WTC11 (cell line): Measurements from ENCODE around the gene GARNL3. TPM values are rescaled to one million over a fixed set of nuclear protein-coding genes. Genes with fewer than 3 reads are reported as not detected.

ENCODE experiments used
- ATAC-seq: fragments of 200-7000 bp; cut with Tn5 transposase; 2 replicates; pipeline ENCODE4 v1.10.0; 2021; ENCODE audit warnings: mild to moderate bottlenecking, moderate library complexity
- CTCF ChIA-PET: fragments of 300-600 bp; sonication (Branson Sonifier 250); formaldehyde crosslinking; loops from one replicate; lab custom pipeline; 2021; ENCODE audit warnings: antibody characterized with exemption; lab: Charles Lee
- POLR2A ChIA-PET: fragments of 350-600 bp; sonication (Branson Sonifier 250); formaldehyde crosslinking; loops from one replicate; lab custom pipeline; 2021; ENCODE audit warnings: antibody characterized with exemption; lab: Charles Lee
- DNase-seq: peaks from one replicate; pipeline ENCODE4 v3.0.0; 2021; ENCODE audit warnings: low spot score
- H3K27ac Mint-ChIP-seq: 2 replicates; pipeline ENCODE4 v1.8.0; 2021; ENCODE audit warnings: mixed read lengths
- H3K27me3 Mint-ChIP-seq: 2 replicates; pipeline ENCODE4 v1.8.0; 2021; ENCODE audit warnings: low read depth, mild to moderate bottlenecking, moderate library complexity, mixed read lengths
- H3K36me3 Mint-ChIP-seq: 2 replicates; pipeline ENCODE4 v1.8.0; 2021; ENCODE audit warnings: mixed read lengths
- H3K4me1 Mint-ChIP-seq: 2 replicates; pipeline ENCODE4 v1.8.0; 2022; ENCODE audit warnings: mixed read lengths
- H3K4me3 Mint-ChIP-seq: 2 replicates; pipeline ENCODE4 v1.8.0; 2021; ENCODE audit warnings: mild to moderate bottlenecking, moderate library complexity, mixed read lengths
- H3K9me3 Mint-ChIP-seq: 2 replicates; pipeline ENCODE4 v1.8.0; 2021; ENCODE audit warnings: mixed read lengths
- AFF4 ChIP-seq: sonication (generic); formaldehyde crosslinking; IDR thresholded peaks from 2 replicates; pipeline ENCODE4 v1.8.1; 2023; ENCODE audit warnings: mild to moderate bottlenecking, missing genetic modification reagents, borderline replicate concordance
- ATF2 ChIP-seq: sonication (generic); formaldehyde crosslinking; IDR thresholded peaks from 2 replicates; pipeline ENCODE4 v1.8.1; 2022; ENCODE audit warnings: low read depth, missing genetic modification reagents, borderline replicate concordance
- FOXK1 ChIP-seq: sonication (generic); formaldehyde crosslinking; IDR thresholded peaks from 2 replicates; pipeline ENCODE4 v1.8.0; 2022; ENCODE audit warnings: mild to moderate bottlenecking, moderate library complexity, missing genetic modification reagents
- FOXP4 ChIP-seq: sonication (generic); formaldehyde crosslinking; IDR thresholded peaks from 2 replicates; pipeline ENCODE4 v1.8.0; 2022; ENCODE audit warnings: mild to moderate bottlenecking, missing genetic modification reagents
- HMGA2 ChIP-seq: fragments of 250-450 bp; sonication (Bioruptor Pico); IDR thresholded peaks from 2 replicates; pipeline ENCODE4 v1.4.0; 2021; ENCODE audit warnings: mild to moderate bottlenecking, moderate library complexity
- MAX ChIP-seq: sonication (generic); formaldehyde crosslinking; IDR thresholded peaks from 2 replicates; pipeline ENCODE4 v1.8.0; 2022; ENCODE audit warnings: mild to moderate bottlenecking, missing genetic modification reagents
- RELA ChIP-seq: sonication (generic); formaldehyde crosslinking; IDR thresholded peaks from 2 replicates; pipeline ENCODE4 v1.8.1; 2022; ENCODE audit warnings: missing genetic modification reagents, mild to moderate bottlenecking, borderline replicate concordance
- ZBTB21 ChIP-seq: sonication (generic); formaldehyde crosslinking; IDR thresholded peaks from 2 replicates; pipeline ENCODE4 v1.8.1; 2023; ENCODE audit warnings: mild to moderate bottlenecking, missing genetic modification reagents, borderline replicate concordance
- ZNF121 ChIP-seq: sonication (generic); formaldehyde crosslinking; IDR thresholded peaks from 2 replicates; pipeline ENCODE4 v1.8.0; 2023; ENCODE audit warnings: missing genetic modification reagents
- ZNF263 ChIP-seq: sonication (generic); formaldehyde crosslinking; IDR thresholded peaks from 2 replicates; pipeline ENCODE4 v1.8.1; 2022; ENCODE audit warnings: low read depth, mild to moderate bottlenecking, moderate library complexity, missing genetic modification reagents
- total RNA-seq: library from RNA; stranded (reverse); gene quantifications from 3 replicates; pipeline ENCODE4 v1.2.3, GENCODE V29; 2021

Gene GARNL3
- total RNA-seq, 1 experiment from 2014 or later = 17.8 TPM

- TF ChIP-seq AFF4 = no peak
These were observed 100.9 kb downstream of the GARNL3 start (continued) for GRCh38 chr9:127365461-127365860.

GRCh38 chr9:127366594-127366993 is 102.0 kb downstream of the GARNL3 start:
- ChIA-PET POLR2A (no interaction called here), CTCF (no interaction called here)
- Mint-ChIP-seq H3K4me1 (peaks cover 14% of the 10 kb centered on the region), H3K4me3 (no peak overlapping the region), H3K36me3 (no peaks in the 10 kb centered on the region), H3K27ac (0 out of 2 replicates have a peak overlapping the region, but pooled peaks have one; percentile 22), H3K27me3 (no peaks in the 10 kb centered on the region), H3K9me3 (no peaks in the 10 kb centered on the region)
- ATAC-seq (no peak), DNase-seq (no peak)
- no peak for TF ChIP-seq ZNF121
- no peak for TF ChIP-seq RELA
- no peak for TF ChIP-seq ATF2 (CRISPR knock-in tag)
- no peak for TF ChIP-seq HMGA2 (CRISPR knock-in tag)
- no peak for TF ChIP-seq MAX (CRISPR knock-in tag)
- TF ChIP-seq FOXP4 (CRISPR knock-in tag) = no peak

- no peaks in the 10 kb centered on the region for H3K36me3 Mint-ChIP-seq
- H3K9me3 Mint-ChIP-seq = no peaks in the 10 kb centered on the region
- no peaks in the 10 kb centered on the region for H3K27me3 Mint-ChIP-seq
- H3K4me1 Mint-ChIP-seq = peaks cover 27% of the 10 kb centered on the region
- ATAC-seq (peak; percentile 23), DNase-seq (no peak)
- ChIA-PET CTCF (interaction anchor here (0.6 to 2.6 kb wide), 14 partner anchors 10 to 429 kb away, joined by 3 to 11 read pairs (median 4); partner anchors contain the start of genes SLC2A8 and ZNF79), POLR2A (interaction anchor here (1.2 kb wide), 1 partner anchor 28 kb away, joined by 6 read pairs; the partner anchor contains the start of gene SLC2A8)
- H3K4me3 Mint-ChIP-seq = no peak overlapping the region
- no peak overlapping the region for H3K27ac Mint-ChIP-seq
- no peak for TF ChIP-seq ZBTB21 (CRISPR knock-in tag)
These were observed 104.4 kb downstream of the GARNL3 start for GRCh38 chr9:127368852-127369402.

- H3K4me3 Mint-ChIP-seq = no peak overlapping the region
- POLR2A ChIA-PET = interaction anchor here (1.2 kb wide), 1 partner anchor 28 kb away, joined by 6 read pairs; the partner anchor contains the start of gene SLC2A8
- DNase-seq = peak; percentile 40
- no peaks in the 10 kb centered on the region for H3K36me3 Mint-ChIP-seq
- peak overlapping the region; percentile 77 for H3K27ac Mint-ChIP-seq
- no peaks in the 10 kb centered on the region for H3K9me3 Mint-ChIP-seq
- H3K4me1 Mint-ChIP-seq = peaks cover 27% of the 10 kb centered on the region
- ATAC-seq = peak; percentile 77
- CTCF ChIA-PET = interaction anchor here (0.6 to 2.6 kb wide), 12 partner anchors 9 to 429 kb away, joined by 3 to 11 read pairs (median 4); partner anchors contain the start of genes SLC2A8 and ZNF79
- TF ChIP-seq FOXK1 (CRISPR knock-in tag) (no peak), ZNF263 (CRISPR knock-in tag) (peak; percentile 63)
- no peaks in the 10 kb centered on the region for H3K27me3 Mint-ChIP-seq
These were observed 104.9 kb downstream of the GARNL3 start for GRCh38 chr9:127369428-127369827.
